RPMI7951 (cell line): Measurements from ENCODE around the gene UBA1. TPM values are rescaled to one million over a fixed set of nuclear protein-coding genes. Genes with fewer than 3 reads are reported as not detected.

Experiments
- total RNA-seq: library from RNA; depleted of rRNA; stranded (reverse); fragments of >200 nt; shearing (Covaris generic); gene quantifications from 2 replicates; pipeline ENCODE4 v1.2.3, GENCODE V29; 2014; rRNA removed

The UBA1 gene
- total RNA-seq, 1 experiment from 2014 or later = 283 TPM

Other genes with a start within 250 kb of the UBA1 start
- gene RGN, start 115.4 kb upstream of the UBA1 start, total RNA-seq = 0.10 TPM in 1 of 2 replicates, not detected in the other
- gene NDUFB11, start 49.1 kb upstream of the UBA1 start, total RNA-seq = 172 and 213 TPM in 2 replicates
- 36.6 and 41.7 TPM in 2 replicates for gene RBM10, start 48.6 kb upstream of the UBA1 start, total RNA-seq
- 143 and 179 TPM in 2 replicates for gene CDK16, start 24.9 kb downstream of the UBA1 start, total RNA-seq
- 35.5 and 36.4 TPM in 2 replicates for gene USP11, start 39.2 kb downstream of the UBA1 start, total RNA-seq
- gene ZNF157, start 176.7 kb downstream of the UBA1 start, total RNA-seq = 0.48 and 0.59 TPM in 2 replicates